GM23338 (cell line): Measurements from ENCODE around the gene DTD1. TPM values are rescaled to one million over a fixed set of nuclear protein-coding genes. Genes with fewer than 3 reads are reported as not detected.

Experiments
- ATAC-seq: fragments of 200-7000 bp; cut with Tn5 transposase; 3 replicates; pipeline ENCODE4 v1.9.1; 2020
- DNase-seq: peaks from one replicate; pipeline ENCODE4 v3.0.0-alpha.2; 2015; ENCODE audit warnings: low spot score
- H2AFZ ChIP-seq: fragments of 200-600 bp; sonication (generic); 2 replicates; pipeline ENCODE4 v1.8.0; 2016; ENCODE audit warnings: antibody characterized with exemption, mild to moderate bottlenecking, moderate library complexity
- H3F3A ChIP-seq: fragments of 200-600 bp; sonication (generic); replicated peaks from 2 replicates; pipeline ENCODE4 v1.8.0; 2017; ENCODE audit warnings: antibody characterized with exemption, mixed run types, low read depth
- H3K27ac ChIP-seq: fragments of 200-600 bp; sonication (generic); 2 replicates; pipeline ENCODE4 v1.6.1; 2016; ENCODE audit warnings: low read depth
- H3K27me3 ChIP-seq: fragments of 200-600 bp; sonication (generic); 2 replicates; pipeline ENCODE4 v1.8.0; 2016; ENCODE audit warnings: mild to moderate bottlenecking, mixed run types, moderate library complexity; ENCODE audit not compliant: insufficient read depth
- H3K36me3 ChIP-seq: fragments of 200-600 bp; sonication (generic); 2 replicates; pipeline ENCODE4 v1.8.0; 2016; ENCODE audit warnings: mild to moderate bottlenecking; ENCODE audit not compliant: insufficient read depth
- H3K4me1 ChIP-seq: fragments of 200-600 bp; sonication (generic); 2 replicates; pipeline ENCODE4 v1.8.0; 2016; ENCODE audit warnings: mild to moderate bottlenecking, moderate library complexity; ENCODE audit not compliant: insufficient read depth
- H3K4me2 ChIP-seq: fragments of 200-600 bp; sonication (generic); 2 replicates; pipeline ENCODE4 v1.7.1; 2017; ENCODE audit warnings: mixed run types
- H3K4me3 ChIP-seq: fragments of 200-600 bp; sonication (generic); 2 replicates; pipeline ENCODE4 v1.6.1; 2016; ENCODE audit warnings: mixed run types
- H3K79me2 ChIP-seq: fragments of 200-600 bp; sonication (generic); replicated peaks from 2 replicates; pipeline ENCODE4 v1.8.0; 2017; ENCODE audit warnings: mild to moderate bottlenecking; ENCODE audit not compliant: insufficient read depth
- H3K9me2 ChIP-seq: fragments of 200-600 bp; sonication (generic); 2 replicates; pipeline ENCODE4 v1.8.0; 2017; ENCODE audit not compliant: insufficient read depth
- H4K20me1 ChIP-seq: fragments of 200-600 bp; sonication (generic); replicated peaks from 2 replicates; pipeline ENCODE4 v1.8.0; 2017; ENCODE audit warnings: mild to moderate bottlenecking; ENCODE audit not compliant: insufficient read depth
- H3K27ac Mint-ChIP-seq: 2 replicates; pipeline ENCODE4 v1.8.0; 2020; ENCODE audit warnings: inconsistent platforms, mild to moderate bottlenecking, moderate library complexity, mixed read lengths
- H3K27me3 Mint-ChIP-seq: 3 replicates; pipeline ENCODE4 v1.8.0; 2022; ENCODE audit warnings: low read depth, mild to moderate bottlenecking, moderate library complexity, mixed read lengths, inconsistent platforms; ENCODE audit not compliant: insufficient read depth, poor library complexity
- H3K36me3 Mint-ChIP-seq: 3 replicates; pipeline ENCODE4 v1.8.0; 2021; ENCODE audit warnings: low read depth, mild to moderate bottlenecking, inconsistent platforms, moderate library complexity, mixed read lengths
- H3K4me1 Mint-ChIP-seq: 3 replicates; pipeline ENCODE4 v1.8.0; 2020; ENCODE audit warnings: mild to moderate bottlenecking, inconsistent platforms, mixed read lengths
- H3K4me3 Mint-ChIP-seq: 3 replicates; pipeline ENCODE4 v1.8.0; 2021; ENCODE audit warnings: moderate library complexity, mild to moderate bottlenecking, inconsistent platforms, mixed read lengths
- H3K9me3 Mint-ChIP-seq: 3 replicates; pipeline ENCODE4 v1.8.0; 2020; ENCODE audit warnings: moderate library complexity, mild to moderate bottlenecking, inconsistent platforms, mixed read lengths
- CREB1 ChIP-seq: fragments of 250-450 bp; sonication (Bioruptor Pico); IDR thresholded peaks from 2 replicates; pipeline ENCODE4 v1.5.0; 2020; ENCODE audit warnings: low read depth, mild to moderate bottlenecking, moderate library complexity
- EZH2 ChIP-seq: fragments of 200-600 bp; sonication (generic); IDR thresholded peaks from one replicate; pipeline ENCODE4 v1.8.0; 2017; ENCODE audit warnings: antibody characterized with exemption, mild to moderate bottlenecking, low read depth; ENCODE audit not compliant: unreplicated experiment
- EZH2phosphoT487 ChIP-seq: fragments of 200-600 bp; sonication (generic); IDR thresholded peaks from one replicate; pipeline ENCODE4 v1.8.1; 2018; ENCODE audit warnings: antibody characterized with exemption; ENCODE audit not compliant: unreplicated experiment
- JUNB ChIP-seq: IDR thresholded peaks from one replicate; pipeline ENCODE4 v1.6.1; 2016; ENCODE audit warnings: antibody characterized with exemption; ENCODE audit not compliant: unreplicated experiment
- NANOG ChIP-seq: IDR thresholded peaks from 2 replicates; pipeline ENCODE4 v1.6.1; 2016; ENCODE audit warnings: antibody characterized with exemption, borderline replicate concordance
- POLR2AphosphoS5 ChIP-seq: IDR thresholded peaks from 2 replicates; pipeline ENCODE4 v1.6.1; 2016; ENCODE audit warnings: antibody characterized with exemption, low read depth
- STAT1 ChIP-seq: IDR thresholded peaks from one replicate; pipeline ENCODE4 v1.6.1; 2016; ENCODE audit warnings: antibody characterized with exemption; ENCODE audit not compliant: unreplicated experiment
- ZNF114 ChIP-seq: fragments of 250-450 bp; sonication (Bioruptor Pico); IDR thresholded peaks from 2 replicates; pipeline ENCODE4 v1.5.0; 2020; ENCODE audit warnings: mild to moderate bottlenecking, moderate library complexity
- ZNF331 ChIP-seq: fragments of 250-450 bp; sonication (Bioruptor Pico); IDR thresholded peaks from 2 replicates; pipeline ENCODE4 v1.5.0; 2020; ENCODE audit warnings: low read depth, mild to moderate bottlenecking, moderate library complexity
- polyA plus RNA-seq: library from polyadenylated mRNA; unstranded; fragments of >200 nt; fragmentation: Nextera tagmentation; extraction: Ambion mirVana; gene quantifications from 2 replicates; pipeline ENCODE4 v1.2.1, GENCODE V29; 2016
- total RNA-seq: library from RNA; depleted of rRNA; stranded (reverse); fragments of >200 nt; shearing (Covaris generic); gene quantifications from 2 replicates; pipeline ENCODE4 v1.2.3, GENCODE V29; 2014
- TF ChIP-seq, protein P1 (sequence below): IDR thresholded peaks from one replicate; pipeline ENCODE4 v1.6.1; 2018; ENCODE audit warnings: antibody characterized with exemption; ENCODE audit not compliant: unreplicated experiment
- TF ChIP-seq, protein P2 (sequence below): fragments of 250-450 bp; sonication (Bioruptor Pico); IDR thresholded peaks from 2 replicates; pipeline ENCODE4 v1.5.0; 2020; ENCODE audit warnings: mild to moderate bottlenecking, moderate library complexity
- TF ChIP-seq, protein P3 (sequence below): IDR thresholded peaks from 2 replicates; pipeline ENCODE4 v1.6.1; 2016; ENCODE audit warnings: antibody characterized with exemption

Gene DTD1
- total and polyA plus RNA-seq, 2 experiments from 2014 or later, result 69.8 to 74.0 TPM

DNA sequence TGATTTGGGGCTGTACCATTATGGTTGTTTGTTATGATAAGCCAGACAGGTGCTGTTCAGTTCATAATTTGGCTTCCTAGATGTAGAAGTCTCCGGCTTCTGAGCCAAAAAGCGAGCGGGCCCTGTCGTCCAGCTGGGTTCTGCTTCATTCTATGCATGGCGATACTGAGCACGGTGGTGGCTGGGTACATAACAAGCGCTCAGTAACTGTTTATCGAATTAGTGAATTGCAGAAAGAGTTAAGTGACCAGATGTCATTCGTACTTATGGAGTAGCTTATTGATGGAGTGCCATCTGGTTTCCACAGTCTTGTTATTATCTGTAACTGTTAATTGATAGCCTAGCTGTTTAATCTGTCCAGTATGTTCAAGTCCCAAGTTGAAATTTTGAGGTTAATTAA, 85.0 kb downstream of the DTD1 start:
- no peak overlapping the region for H3K4me3 Mint-ChIP-seq

More for the DNA sequence above, 85.0 kb downstream of the DTD1 start:
- Mint-ChIP-seq H3K27me3 (peaks cover 4% of the 10 kb centered on the region), H3K36me3 (no peaks in the 10 kb centered on the region), H3K4me1 (peaks cover 12% of the 10 kb centered on the region; the same call in 2 of the 3 replicates), H3K27ac (no peak overlapping the region), H3K9me3 (no peaks in the 10 kb centered on the region)
- TF ChIP-seq, protein P1, sequence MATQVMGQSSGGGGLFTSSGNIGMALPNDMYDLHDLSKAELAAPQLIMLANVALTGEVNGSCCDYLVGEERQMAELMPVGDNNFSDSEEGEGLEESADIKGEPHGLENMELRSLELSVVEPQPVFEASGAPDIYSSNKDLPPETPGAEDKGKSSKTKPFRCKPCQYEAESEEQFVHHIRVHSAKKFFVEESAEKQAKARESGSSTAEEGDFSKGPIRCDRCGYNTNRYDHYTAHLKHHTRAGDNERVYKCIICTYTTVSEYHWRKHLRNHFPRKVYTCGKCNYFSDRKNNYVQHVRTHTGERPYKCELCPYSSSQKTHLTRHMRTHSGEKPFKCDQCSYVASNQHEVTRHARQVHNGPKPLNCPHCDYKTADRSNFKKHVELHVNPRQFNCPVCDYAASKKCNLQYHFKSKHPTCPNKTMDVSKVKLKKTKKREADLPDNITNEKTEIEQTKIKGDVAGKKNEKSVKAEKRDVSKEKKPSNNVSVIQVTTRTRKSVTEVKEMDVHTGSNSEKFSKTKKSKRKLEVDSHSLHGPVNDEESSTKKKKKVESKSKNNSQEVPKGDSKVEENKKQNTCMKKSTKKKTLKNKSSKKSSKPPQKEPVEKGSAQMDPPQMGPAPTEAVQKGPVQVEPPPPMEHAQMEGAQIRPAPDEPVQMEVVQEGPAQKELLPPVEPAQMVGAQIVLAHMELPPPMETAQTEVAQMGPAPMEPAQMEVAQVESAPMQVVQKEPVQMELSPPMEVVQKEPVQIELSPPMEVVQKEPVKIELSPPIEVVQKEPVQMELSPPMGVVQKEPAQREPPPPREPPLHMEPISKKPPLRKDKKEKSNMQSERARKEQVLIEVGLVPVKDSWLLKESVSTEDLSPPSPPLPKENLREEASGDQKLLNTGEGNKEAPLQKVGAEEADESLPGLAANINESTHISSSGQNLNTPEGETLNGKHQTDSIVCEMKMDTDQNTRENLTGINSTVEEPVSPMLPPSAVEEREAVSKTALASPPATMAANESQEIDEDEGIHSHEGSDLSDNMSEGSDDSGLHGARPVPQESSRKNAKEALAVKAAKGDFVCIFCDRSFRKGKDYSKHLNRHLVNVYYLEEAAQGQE, result no peak
- TF ChIP-seq CREB1 (CRISPR knock-in tag) (no peak), ZNF114 (CRISPR knock-in tag) (no peak), JUNB (no peak), EZH2 (no peak), POLR2AphosphoS5 (no peak), EZH2phosphoT487 (no peak), STAT1 (no peak), NANOG (no peak), ZNF331 (no peak)
- TF ChIP-seq, protein P2, sequence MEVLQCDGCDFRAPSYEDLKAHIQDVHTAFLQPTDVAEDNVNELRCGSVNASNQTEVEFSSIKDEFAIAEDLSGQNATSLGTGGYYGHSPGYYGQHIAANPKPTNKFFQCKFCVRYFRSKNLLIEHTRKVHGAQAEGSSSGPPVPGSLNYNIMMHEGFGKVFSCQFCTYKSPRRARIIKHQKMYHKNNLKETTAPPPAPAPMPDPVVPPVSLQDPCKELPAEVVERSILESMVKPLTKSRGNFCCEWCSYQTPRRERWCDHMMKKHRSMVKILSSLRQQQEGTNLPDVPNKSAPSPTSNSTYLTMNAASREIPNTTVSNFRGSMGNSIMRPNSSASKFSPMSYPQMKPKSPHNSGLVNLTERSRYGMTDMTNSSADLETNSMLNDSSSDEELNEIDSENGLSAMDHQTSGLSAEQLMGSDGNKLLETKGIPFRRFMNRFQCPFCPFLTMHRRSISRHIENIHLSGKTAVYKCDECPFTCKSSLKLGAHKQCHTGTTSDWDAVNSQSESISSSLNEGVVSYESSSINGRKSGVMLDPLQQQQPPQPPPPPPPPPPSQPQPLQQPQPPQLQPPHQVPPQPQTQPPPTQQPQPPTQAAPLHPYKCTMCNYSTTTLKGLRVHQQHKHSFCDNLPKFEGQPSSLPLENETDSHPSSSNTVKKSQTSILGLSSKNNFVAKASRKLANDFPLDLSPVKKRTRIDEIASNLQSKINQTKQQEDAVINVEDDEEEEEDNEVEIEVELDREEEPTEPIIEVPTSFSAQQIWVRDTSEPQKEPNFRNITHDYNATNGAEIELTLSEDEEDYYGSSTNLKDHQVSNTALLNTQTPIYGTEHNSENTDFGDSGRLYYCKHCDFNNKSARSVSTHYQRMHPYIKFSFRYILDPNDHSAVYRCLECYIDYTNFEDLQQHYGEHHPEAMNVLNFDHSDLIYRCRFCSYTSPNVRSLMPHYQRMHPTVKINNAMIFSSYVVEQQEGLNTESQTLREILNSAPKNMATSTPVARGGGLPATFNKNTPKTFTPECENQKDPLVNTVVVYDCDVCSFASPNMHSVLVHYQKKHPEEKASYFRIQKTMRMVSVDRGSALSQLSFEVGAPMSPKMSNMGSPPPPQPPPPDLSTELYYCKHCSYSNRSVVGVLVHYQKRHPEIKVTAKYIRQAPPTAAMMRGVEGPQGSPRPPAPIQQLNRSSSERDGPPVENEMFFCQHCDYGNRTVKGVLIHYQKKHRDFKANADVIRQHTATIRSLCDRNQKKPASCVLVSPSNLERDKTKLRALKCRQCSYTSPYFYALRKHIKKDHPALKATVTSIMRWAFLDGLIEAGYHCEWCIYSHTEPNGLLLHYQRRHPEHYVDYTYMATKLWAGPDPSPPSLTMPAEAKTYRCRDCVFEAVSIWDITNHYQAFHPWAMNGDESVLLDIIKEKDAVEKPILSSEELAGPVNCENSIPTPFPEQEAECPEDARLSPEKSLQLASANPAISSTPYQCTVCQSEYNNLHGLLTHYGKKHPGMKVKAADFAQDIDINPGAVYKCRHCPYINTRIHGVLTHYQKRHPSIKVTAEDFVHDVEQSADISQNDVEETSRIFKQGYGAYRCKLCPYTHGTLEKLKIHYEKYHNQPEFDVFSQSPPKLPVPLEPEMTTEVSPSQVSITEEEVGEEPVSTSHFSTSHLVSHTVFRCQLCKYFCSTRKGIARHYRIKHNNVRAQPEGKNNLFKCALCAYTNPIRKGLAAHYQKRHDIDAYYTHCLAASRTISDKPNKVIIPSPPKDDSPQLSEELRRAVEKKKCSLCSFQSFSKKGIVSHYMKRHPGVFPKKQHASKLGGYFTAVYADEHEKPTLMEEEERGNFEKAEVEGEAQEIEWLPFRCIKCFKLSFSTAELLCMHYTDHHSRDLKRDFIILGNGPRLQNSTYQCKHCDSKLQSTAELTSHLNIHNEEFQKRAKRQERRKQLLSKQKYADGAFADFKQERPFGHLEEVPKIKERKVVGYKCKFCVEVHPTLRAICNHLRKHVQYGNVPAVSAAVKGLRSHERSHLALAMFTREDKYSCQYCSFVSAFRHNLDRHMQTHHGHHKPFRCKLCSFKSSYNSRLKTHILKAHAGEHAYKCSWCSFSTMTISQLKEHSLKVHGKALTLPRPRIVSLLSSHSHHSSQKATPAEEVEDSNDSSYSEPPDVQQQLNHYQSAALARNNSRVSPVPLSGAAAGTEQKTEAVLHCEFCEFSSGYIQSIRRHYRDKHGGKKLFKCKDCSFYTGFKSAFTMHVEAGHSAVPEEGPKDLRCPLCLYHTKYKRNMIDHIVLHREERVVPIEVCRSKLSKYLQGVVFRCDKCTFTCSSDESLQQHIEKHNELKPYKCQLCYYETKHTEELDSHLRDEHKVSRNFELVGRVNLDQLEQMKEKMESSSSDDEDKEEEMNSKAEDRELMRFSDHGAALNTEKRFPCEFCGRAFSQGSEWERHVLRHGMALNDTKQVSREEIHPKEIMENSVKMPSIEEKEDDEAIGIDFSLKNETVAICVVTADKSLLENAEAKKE (CRISPR knock-in tag), result no peak
- TF ChIP-seq, protein P3, sequence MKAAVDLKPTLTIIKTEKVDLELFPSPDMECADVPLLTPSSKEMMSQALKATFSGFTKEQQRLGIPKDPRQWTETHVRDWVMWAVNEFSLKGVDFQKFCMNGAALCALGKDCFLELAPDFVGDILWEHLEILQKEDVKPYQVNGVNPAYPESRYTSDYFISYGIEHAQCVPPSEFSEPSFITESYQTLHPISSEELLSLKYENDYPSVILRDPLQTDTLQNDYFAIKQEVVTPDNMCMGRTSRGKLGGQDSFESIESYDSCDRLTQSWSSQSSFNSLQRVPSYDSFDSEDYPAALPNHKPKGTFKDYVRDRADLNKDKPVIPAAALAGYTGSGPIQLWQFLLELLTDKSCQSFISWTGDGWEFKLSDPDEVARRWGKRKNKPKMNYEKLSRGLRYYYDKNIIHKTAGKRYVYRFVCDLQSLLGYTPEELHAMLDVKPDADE, result no peak
- Histone ChIP-seq H3K4me3 (no peak overlapping the region), H2AFZ (no peak overlapping the region), H3K27me3 (no peaks in the 10 kb centered on the region), H3F3A (no peaks in the 10 kb centered on the region), H3K79me2 (no peaks in the 10 kb centered on the region), H4K20me1 (0 out of 2 replicates have a peak, but pooled peaks cover 3% of the 10 kb centered on the region), H3K4me1 (peaks cover 6% of the 10 kb centered on the region; the same call in 1 of the 2 replicates), H3K27ac (no peak overlapping the region), H3K4me2 (no peak overlapping the region), H3K36me3 (no peaks in the 10 kb centered on the region), H3K9me2 (no peaks in the 10 kb centered on the region)
- DNase-seq (no peak), ATAC-seq (no peak)
